ENCODE measurements around the gene PLCH1.
A peak's percentile ranks its signal among the peaks of the same experiment; 100 is the strongest.

PLCH1 gene

GRCh38 chr3:155362808-155363689 is 381.8 kb downstream of the PLCH1 start:
- H3K36me3 ChIP-seq (ENCODE audit: control insufficient read depth, insufficient read depth, low read length), result no peaks in the 10 kb centered on the region
- no peaks in the 10 kb centered on the region for H3K27me3 ChIP-seq (replicated peaks; ENCODE audit: control insufficient read depth, insufficient read depth, low read length)
- H3K4me3 ChIP-seq (replicated peaks; ENCODE audit: low read depth, low read length), result no peak overlapping the region
- TF ChIP-seq CTCF (IDR thresholded peaks at IDR 0.05; ENCODE audit: insufficient read depth, low read length, poor library complexity, severe bottlenecking), result no peak
- DNase-seq (ENCODE audit: extremely low read depth, insufficient read length), result no peak

- DNase-seq (ENCODE audit: extremely low read depth, insufficient read length), result no peak
- Histone ChIP-seq H3K36me3 (ENCODE audit: control insufficient read depth, insufficient read depth, low read length) (no peaks in the 10 kb centered on the region), H3K27me3 (replicated peaks; ENCODE audit: control insufficient read depth, insufficient read depth, low read length) (no peaks in the 10 kb centered on the region), H3K4me3 (replicated peaks; ENCODE audit: low read depth, low read length) (no peak overlapping the region)
- no peak for TF ChIP-seq CTCF (IDR thresholded peaks at IDR 0.05; ENCODE audit: insufficient read depth, low read length, poor library complexity, severe bottlenecking)
These were observed 384.6 kb downstream of the PLCH1 start for GRCh38 chr3:155360281-155360680.

- H3K4me3 ChIP-seq (replicated peaks; ENCODE audit: low read depth, low read length), result no peak overlapping the region
- no peaks in the 10 kb centered on the region for H3K27me3 ChIP-seq (replicated peaks; ENCODE audit: control insufficient read depth, insufficient read depth, low read length)
- TF ChIP-seq CTCF (IDR thresholded peaks at IDR 0.05; ENCODE audit: insufficient read depth, low read length, poor library complexity, severe bottlenecking), result peak; percentile 24
- no peak for DNase-seq (ENCODE audit: extremely low read depth, insufficient read length)
- H3K36me3 ChIP-seq (ENCODE audit: control insufficient read depth, insufficient read depth, low read length), result no peaks in the 10 kb centered on the region
These were observed 388.1 kb downstream of the PLCH1 start for GRCh38 chr3:155356594-155357370.

GRCh38 chr3:155354658-155355057 is 390.2 kb downstream of the PLCH1 start:
- no peak for DNase-seq (ENCODE audit: extremely low read depth, insufficient read length)
- no peak for TF ChIP-seq CTCF (IDR thresholded peaks at IDR 0.05; ENCODE audit: insufficient read depth, low read length, poor library complexity, severe bottlenecking)
- H3K4me3 ChIP-seq (replicated peaks; ENCODE audit: low read depth, low read length), result no peak overlapping the region
- H3K27me3 ChIP-seq (replicated peaks; ENCODE audit: control insufficient read depth, insufficient read depth, low read length), result no peaks in the 10 kb centered on the region
- no peaks in the 10 kb centered on the region for H3K36me3 ChIP-seq (ENCODE audit: control insufficient read depth, insufficient read depth, low read length)

GRCh38 chr3:155352900-155353490 is 391.9 kb downstream of the PLCH1 start:
- TF ChIP-seq CTCF (IDR thresholded peaks at IDR 0.05; ENCODE audit: insufficient read depth, low read length, poor library complexity, severe bottlenecking), result peak; percentile 43
- DNase-seq (ENCODE audit: extremely low read depth, insufficient read length), result no peak
- no peaks in the 10 kb centered on the region for H3K27me3 ChIP-seq (replicated peaks; ENCODE audit: control insufficient read depth, insufficient read depth, low read length)

More at GRCh38 chr3:155352900-155353490, 391.9 kb downstream of the PLCH1 start:
- Histone ChIP-seq H3K4me3 (replicated peaks; ENCODE audit: low read depth, low read length) (no peak overlapping the region), H3K36me3 (ENCODE audit: control insufficient read depth, insufficient read depth, low read length) (no peaks in the 10 kb centered on the region)
